Erythroblast (primary cell): Measurements from ENCODE around the gene TMEM271.

Experiments
- GATA1 ChIP-seq: IDR thresholded peaks from 2 replicates; pipeline ENCODE4 v1.6.1; 2011; ENCODE audit warnings: low read depth, mild to moderate bottlenecking, control low read depth, low read length, moderate library complexity
- POLR2A ChIP-seq: IDR thresholded peaks from 2 replicates; pipeline ENCODE4 v1.6.1; 2011; ENCODE audit warnings: mild to moderate bottlenecking, low read length

GRCh38 chr4:532588-533317, 43.3 kb downstream of the TMEM271 start:
- no peak for TF ChIP-seq POLR2A
- no peak for TF ChIP-seq GATA1
